ENCODE data around the gene RPL15.
A peak's percentile ranks its signal among the peaks of the same experiment; 100 is the strongest.
"Not testable (repeated sequence)": the region's sequence is repeated elsewhere in the genome, so short reads cannot be mapped to it uniquely, and the experiment has no call there.

Gene RPL15

DNA sequence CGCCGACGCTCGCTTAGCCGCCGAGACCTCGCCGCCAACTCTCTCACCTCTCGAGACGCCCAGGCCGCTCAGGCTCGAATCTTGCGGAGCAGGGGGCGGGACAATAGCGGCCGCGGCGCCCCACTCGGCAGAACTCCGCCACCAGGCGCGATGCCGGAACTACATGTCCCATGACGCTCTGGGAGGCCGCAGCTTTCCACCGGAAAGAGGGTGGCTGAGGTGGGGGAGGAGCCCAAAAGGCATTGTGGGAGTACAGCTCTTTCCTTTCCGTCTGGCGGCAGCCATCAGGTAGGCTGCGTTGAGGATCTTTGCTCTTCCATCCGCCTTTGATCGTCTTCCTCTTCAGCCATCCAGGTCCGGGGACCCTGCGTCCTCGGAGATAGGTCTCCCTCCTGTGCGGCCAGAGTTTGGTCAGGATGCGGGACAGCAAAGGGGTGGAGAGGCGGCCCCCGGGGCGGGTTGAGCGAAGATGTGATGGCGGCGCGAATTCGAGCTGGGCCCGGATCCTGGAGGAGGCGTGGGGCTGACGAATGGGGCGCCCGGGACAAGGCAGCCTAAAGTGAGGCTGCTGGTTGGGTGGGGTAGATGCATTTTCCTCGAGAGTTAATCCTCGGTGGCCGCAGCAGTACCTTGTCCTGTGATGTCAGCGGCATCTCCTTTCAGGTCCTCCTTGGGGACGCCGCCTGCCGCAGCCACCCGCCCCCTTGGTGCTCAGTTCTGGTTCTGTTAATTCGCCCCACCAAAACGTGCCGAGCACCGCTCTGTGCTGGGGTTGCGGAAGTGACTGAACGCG is at the start of gene RPL15, which contains the start of gene NKIRAS1:
TSS of gene RPL15 (plus strand) at position 247 of the 793 bp plus-strand sequence. CDS start 728 bp downstream, outside the sequence.
TSS of gene NKIRAS1 (minus strand) at position 105 of the 793 bp plus-strand sequence. CDS start 6,086 bp downstream, outside the sequence.
- Histone ChIP-seq H3K9me3 (ENCODE audit: control insufficient read depth in 2 of 2, low read length in 2 of 2) (no peaks in the 10 kb centered on the region), H3K27ac (ENCODE audit: low read depth in 2 of 2, low read length in 2 of 2) (peak within 1 kb of the TSS; percentile 89 to 96), H3K36me3 (ENCODE audit: control insufficient read depth in 2 of 2, insufficient read depth in 2 of 2, low read length in 2 of 2) (peaks cover 19 to 25% of the 10 kb centered on the region in 2 donors), H3K4me1 (ENCODE audit: control insufficient read depth in 2 of 2, insufficient read depth in 2 of 2, low read length in 2 of 2) (peaks cover 11 to 13% of the 10 kb centered on the region in 2 donors), H3K4me3 (ENCODE audit: low read length in 2 of 2) (peak within 1 kb of the TSS; percentile 90 to 96), H3K9ac (ENCODE audit: low read depth in 1 of 2, low read length in 2 of 2) (peak within 1 kb of the TSS; percentile 93 to 99), H3K27me3 (ENCODE audit: control insufficient read depth in 2 of 2, insufficient read depth in 2 of 2, low read length in 2 of 2) (no peaks in the 10 kb centered on the region)

DNA sequence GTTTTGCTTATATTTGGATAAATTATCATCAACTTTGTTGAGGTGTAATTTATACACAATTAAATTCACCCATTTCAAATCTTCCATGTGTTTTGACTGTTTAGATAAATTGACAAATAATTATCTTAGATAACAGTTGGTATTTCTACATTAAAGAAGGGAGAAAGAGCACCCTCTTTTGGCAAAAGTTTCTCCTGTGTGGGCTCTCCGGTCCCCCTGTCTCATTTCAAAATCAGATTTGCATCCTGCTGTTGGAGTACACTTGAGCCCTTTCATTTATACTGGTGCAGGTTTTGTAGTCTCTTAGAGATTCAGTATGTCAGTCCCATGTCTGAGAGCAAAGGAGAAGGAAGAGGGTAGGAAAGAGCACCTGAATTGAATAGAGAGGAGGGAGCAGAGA is 49.5 kb upstream of the RPL15 start:
- H3K27ac ChIP-seq (ENCODE audit: low read depth in 2 of 2, low read length in 2 of 2) = no peak overlapping the region
- peaks cover 10% of the 10 kb centered on the region in 2 donors for H3K4me1 ChIP-seq (ENCODE audit: control insufficient read depth in 2 of 2, insufficient read depth in 2 of 2, low read length in 2 of 2)
- no peak overlapping the region for H3K4me3 ChIP-seq (ENCODE audit: low read length in 2 of 2)
- H3K9me3 ChIP-seq (ENCODE audit: control insufficient read depth in 2 of 2, low read length in 2 of 2) = no peaks in the 10 kb centered on the region
- H3K27me3 ChIP-seq (ENCODE audit: control insufficient read depth in 2 of 2, insufficient read depth in 2 of 2, low read length in 2 of 2) = no peaks in the 10 kb centered on the region
- no peak overlapping the region for H3K9ac ChIP-seq (ENCODE audit: low read depth in 1 of 2, low read length in 2 of 2)
- peaks cover 0 to 2% of the 10 kb centered on the region in 2 donors for H3K36me3 ChIP-seq (ENCODE audit: control insufficient read depth in 2 of 2, insufficient read depth in 2 of 2, low read length in 2 of 2)

DNA sequence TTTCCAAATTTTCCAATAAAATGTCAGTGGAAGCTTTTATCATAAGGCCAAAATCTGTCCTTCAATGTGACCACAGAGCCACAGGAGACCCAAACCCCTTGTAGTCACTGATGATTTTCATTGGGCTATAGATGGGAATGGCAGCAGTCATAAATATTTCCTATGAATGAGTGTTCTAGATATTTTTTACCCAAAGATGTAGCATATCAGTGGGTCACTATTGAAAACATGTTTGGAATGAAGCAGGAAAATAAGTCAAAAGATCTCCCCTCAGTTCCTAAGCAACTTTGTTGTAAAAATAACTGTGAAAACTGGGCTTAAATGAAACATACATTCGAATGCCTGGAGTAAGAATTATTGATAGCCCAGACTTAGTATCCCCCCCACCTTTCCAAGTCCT is 49.1 kb upstream of the RPL15 start:
- Histone ChIP-seq H3K36me3 (ENCODE audit: control insufficient read depth in 2 of 2, insufficient read depth in 2 of 2, low read length in 2 of 2) (peaks cover 0 to 2% of the 10 kb centered on the region in 2 donors), H3K9me3 (ENCODE audit: control insufficient read depth in 2 of 2, low read length in 2 of 2) (no peaks in the 10 kb centered on the region), H3K4me1 (ENCODE audit: control insufficient read depth in 2 of 2, insufficient read depth in 2 of 2, low read length in 2 of 2) (peaks cover 10% of the 10 kb centered on the region in 2 donors), H3K27ac (ENCODE audit: low read depth in 2 of 2, low read length in 2 of 2) (no peak overlapping the region), H3K9ac (ENCODE audit: low read depth in 1 of 2, low read length in 2 of 2) (no peak overlapping the region), H3K4me3 (ENCODE audit: low read length in 2 of 2) (no peak overlapping the region), H3K27me3 (ENCODE audit: control insufficient read depth in 2 of 2, insufficient read depth in 2 of 2, low read length in 2 of 2) (no peaks in the 10 kb centered on the region)

DNA sequence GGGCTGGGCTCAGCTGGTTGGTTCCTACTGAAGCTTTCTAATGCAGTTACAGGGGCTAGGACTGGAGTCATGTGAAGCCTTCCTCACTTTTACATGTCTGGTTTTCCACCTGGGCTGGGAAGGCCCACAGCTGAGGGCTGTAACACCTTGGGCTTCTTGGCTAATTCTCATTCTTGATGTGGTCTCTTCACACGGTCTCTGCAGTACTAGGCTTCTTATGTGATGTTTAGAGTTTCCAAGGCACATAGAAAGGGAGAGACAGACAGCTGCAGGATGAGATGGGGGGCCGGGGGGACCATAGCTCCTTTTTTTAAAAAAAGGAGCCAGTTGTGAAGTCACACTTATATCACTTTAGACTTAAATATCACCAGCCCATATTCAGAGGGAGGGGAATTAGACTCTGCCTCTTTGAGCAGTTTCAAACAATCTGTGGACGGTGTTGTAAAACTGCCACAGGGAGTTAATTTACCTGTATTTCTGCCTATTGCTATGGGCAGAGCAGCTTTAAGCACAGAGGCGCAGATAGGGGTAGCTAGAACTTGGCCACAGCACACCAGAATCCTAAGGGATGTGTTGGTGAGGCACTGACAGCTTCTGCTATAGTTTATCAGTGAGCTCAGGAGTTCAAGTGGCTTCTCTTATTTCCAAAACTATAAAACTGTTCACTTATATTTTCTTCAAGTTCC is 46.8 kb upstream of the RPL15 start:
- Histone ChIP-seq H3K9me3 (ENCODE audit: control insufficient read depth in 2 of 2, low read length in 2 of 2) (no peaks in the 10 kb centered on the region), H3K27me3 (ENCODE audit: control insufficient read depth in 2 of 2, insufficient read depth in 2 of 2, low read length in 2 of 2) (no peaks in the 10 kb centered on the region), H3K9ac (ENCODE audit: low read depth in 1 of 2, low read length in 2 of 2) (no peak overlapping the region), H3K4me3 (ENCODE audit: low read length in 2 of 2) (no peak overlapping the region), H3K27ac (ENCODE audit: low read depth in 2 of 2, low read length in 2 of 2) (no peak overlapping the region), H3K4me1 (ENCODE audit: control insufficient read depth in 2 of 2, insufficient read depth in 2 of 2, low read length in 2 of 2) (peaks cover 10% of the 10 kb centered on the region in 2 donors), H3K36me3 (ENCODE audit: control insufficient read depth in 2 of 2, insufficient read depth in 2 of 2, low read length in 2 of 2) (peaks cover 0 to 2% of the 10 kb centered on the region in 2 donors)

DNA sequence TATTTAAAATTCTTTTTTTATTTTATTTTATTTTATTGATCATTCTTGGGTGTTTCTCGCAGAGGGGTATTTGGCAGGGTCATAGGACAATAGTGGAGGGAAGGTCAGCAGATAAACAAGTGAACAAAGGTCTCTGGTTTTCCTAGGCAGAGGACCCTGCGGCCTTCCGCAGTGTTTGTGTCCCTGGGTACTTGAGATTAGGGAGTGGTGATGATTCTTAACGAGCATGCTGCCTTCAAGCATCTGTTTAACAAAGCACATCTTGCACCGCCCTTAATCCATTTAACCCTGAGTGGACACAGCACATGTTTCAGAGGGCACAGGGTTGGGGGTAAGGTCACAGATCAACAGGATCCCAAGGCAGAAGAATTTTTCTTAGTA is 46.3 kb upstream of the RPL15 start:
- H3K4me3 ChIP-seq (ENCODE audit: low read length in 2 of 2); H3K27me3 ChIP-seq (ENCODE audit: control insufficient read depth in 2 of 2, insufficient read depth in 2 of 2, low read length in 2 of 2); H3K4me1 ChIP-seq (ENCODE audit: control insufficient read depth in 2 of 2, insufficient read depth in 2 of 2, low read length in 2 of 2); H3K9me3 ChIP-seq (ENCODE audit: control insufficient read depth in 2 of 2, low read length in 2 of 2); H3K36me3 ChIP-seq (ENCODE audit: control insufficient read depth in 2 of 2, insufficient read depth in 2 of 2, low read length in 2 of 2); H3K27ac ChIP-seq (ENCODE audit: low read depth in 2 of 2, low read length in 2 of 2); H3K9ac ChIP-seq (ENCODE audit: low read depth in 1 of 2, low read length in 2 of 2): not testable (repeated sequence)

DNA sequence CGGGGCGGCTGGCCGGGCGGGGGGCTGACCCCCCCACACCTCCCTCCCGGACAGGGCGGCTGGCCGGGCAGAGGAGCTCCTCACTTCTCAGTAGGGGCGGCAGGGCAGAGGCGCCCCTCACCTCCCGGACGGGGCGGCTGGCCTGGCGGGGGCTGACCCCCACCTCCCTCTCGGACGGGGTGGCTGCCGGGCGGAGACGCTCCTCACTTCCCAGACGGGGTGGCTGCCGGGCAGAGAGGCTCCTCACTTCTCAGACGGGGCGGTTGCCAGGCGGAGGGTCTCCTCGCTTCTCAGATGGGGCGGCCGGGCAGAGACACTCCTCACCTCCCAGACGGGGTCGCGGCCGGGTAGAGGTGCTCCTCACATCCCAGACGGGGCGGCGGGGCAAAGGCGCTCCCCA is 45.6 kb upstream of the RPL15 start:
- not testable (repeated sequence) for H3K36me3 ChIP-seq (ENCODE audit: control insufficient read depth in 2 of 2, insufficient read depth in 2 of 2, low read length in 2 of 2); H3K27ac ChIP-seq (ENCODE audit: low read depth in 2 of 2, low read length in 2 of 2); H3K4me3 ChIP-seq (ENCODE audit: low read length in 2 of 2); H3K27me3 ChIP-seq (ENCODE audit: control insufficient read depth in 2 of 2, insufficient read depth in 2 of 2, low read length in 2 of 2); H3K9me3 ChIP-seq (ENCODE audit: control insufficient read depth in 2 of 2, low read length in 2 of 2); H3K9ac ChIP-seq (ENCODE audit: low read depth in 1 of 2, low read length in 2 of 2); H3K4me1 ChIP-seq (ENCODE audit: control insufficient read depth in 2 of 2, insufficient read depth in 2 of 2, low read length in 2 of 2)

DNA sequence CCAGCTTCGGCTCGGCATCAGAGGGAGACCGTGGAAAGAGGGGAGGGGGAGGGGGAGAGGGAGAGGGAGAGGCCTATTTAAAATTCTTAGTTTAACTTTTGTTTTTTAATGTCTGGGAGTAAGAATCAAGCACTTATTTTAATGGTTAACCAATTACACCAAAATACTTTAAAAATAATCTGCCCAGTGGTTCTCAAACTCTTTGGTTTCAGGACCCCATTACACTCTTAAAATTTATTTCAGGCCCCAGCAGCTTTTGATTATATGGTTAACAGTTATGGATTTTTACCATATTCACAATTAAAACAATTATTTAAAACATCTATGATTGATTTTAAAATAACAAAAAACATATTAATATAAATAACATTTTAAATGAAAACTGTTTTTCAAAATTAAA is 44.6 kb upstream of the RPL15 start:
- Histone ChIP-seq H3K4me3 (ENCODE audit: low read length in 2 of 2) (no peak overlapping the region), H3K4me1 (ENCODE audit: control insufficient read depth in 2 of 2, insufficient read depth in 2 of 2, low read length in 2 of 2) (no peaks in the 10 kb centered on the region), H3K27ac (ENCODE audit: low read depth in 2 of 2, low read length in 2 of 2) (no peak overlapping the region), H3K36me3 (ENCODE audit: control insufficient read depth in 2 of 2, insufficient read depth in 2 of 2, low read length in 2 of 2) (no peaks in the 10 kb centered on the region), H3K9me3 (ENCODE audit: control insufficient read depth in 2 of 2, low read length in 2 of 2) (no peaks in the 10 kb centered on the region), H3K9ac (ENCODE audit: low read depth in 1 of 2, low read length in 2 of 2) (no peak overlapping the region), H3K27me3 (ENCODE audit: control insufficient read depth in 2 of 2, insufficient read depth in 2 of 2, low read length in 2 of 2) (no peaks in the 10 kb centered on the region)

DNA sequence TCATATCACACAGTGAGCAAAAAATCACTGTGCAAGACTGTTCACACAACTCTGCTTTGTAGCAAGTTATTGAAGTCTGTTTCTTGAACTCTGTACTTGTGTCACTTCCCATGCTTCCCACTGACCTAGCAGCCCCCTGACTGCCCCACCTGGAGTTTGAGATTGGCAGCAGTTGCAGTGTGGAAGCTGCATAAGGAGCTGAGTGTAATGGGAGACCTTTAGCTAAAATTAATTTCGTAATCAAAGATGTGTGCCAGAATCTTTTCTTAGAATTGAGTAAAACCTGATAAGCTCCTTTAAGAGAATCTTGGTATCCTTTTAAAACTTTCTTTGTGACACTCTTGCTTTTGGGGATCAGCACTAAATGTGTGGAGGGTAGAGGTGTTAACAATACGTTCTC is 43.0 kb upstream of the RPL15 start:
- Histone ChIP-seq H3K36me3 (ENCODE audit: control insufficient read depth in 2 of 2, insufficient read depth in 2 of 2, low read length in 2 of 2) (peaks cover 0 to 3% of the 10 kb centered on the region in 2 donors), H3K9me3 (ENCODE audit: control insufficient read depth in 2 of 2, low read length in 2 of 2) (no peaks in the 10 kb centered on the region), H3K27me3 (ENCODE audit: control insufficient read depth in 2 of 2, insufficient read depth in 2 of 2, low read length in 2 of 2) (no peaks in the 10 kb centered on the region), H3K4me1 (ENCODE audit: control insufficient read depth in 2 of 2, insufficient read depth in 2 of 2, low read length in 2 of 2) (no peaks in the 10 kb centered on the region), H3K4me3 (ENCODE audit: low read length in 2 of 2) (no peak overlapping the region), H3K27ac (ENCODE audit: low read depth in 2 of 2, low read length in 2 of 2) (no peak overlapping the region), H3K9ac (ENCODE audit: low read depth in 1 of 2, low read length in 2 of 2) (no peak overlapping the region)

DNA sequence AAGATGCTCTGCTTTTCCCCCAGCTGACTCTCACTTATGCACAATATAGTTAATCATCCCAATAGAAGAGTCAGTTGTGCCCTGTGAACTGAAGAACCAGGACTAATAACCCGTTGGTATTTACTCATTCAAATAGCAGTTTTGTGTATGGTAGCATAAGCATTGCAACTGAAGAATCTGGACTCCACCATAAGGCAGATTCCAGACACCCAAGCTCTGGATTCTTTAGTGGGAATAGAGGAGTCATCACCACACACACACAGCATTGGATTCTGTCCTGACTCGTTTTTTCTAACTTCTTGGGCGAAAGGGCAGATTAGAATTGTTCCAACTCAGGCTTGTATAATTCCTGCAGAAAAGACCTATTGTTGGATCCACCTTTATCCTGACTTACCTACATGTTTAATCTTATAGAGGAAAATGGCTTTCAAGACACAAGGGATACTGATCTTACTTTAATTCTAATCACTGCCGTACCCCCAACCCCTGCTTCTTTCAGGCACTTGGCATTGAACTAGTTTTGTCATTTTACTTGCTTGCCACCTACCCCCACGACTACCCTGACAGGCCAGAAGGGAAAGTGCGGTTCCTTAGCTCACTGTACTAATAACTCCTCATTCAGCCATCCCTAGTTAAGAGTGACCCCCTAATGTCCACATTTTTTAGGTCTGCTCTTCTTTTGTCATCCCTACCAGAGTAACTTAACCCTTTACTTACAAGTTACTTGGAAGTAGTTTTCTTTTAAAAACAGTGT is 42.4 kb upstream of the RPL15 start:
- Histone ChIP-seq H3K9ac (ENCODE audit: low read depth in 1 of 2, low read length in 2 of 2) (no peak overlapping the region), H3K4me3 (ENCODE audit: low read length in 2 of 2) (no peak overlapping the region), H3K36me3 (ENCODE audit: control insufficient read depth in 2 of 2, insufficient read depth in 2 of 2, low read length in 2 of 2) (peaks cover 0 to 3% of the 10 kb centered on the region in 2 donors), H3K4me1 (ENCODE audit: control insufficient read depth in 2 of 2, insufficient read depth in 2 of 2, low read length in 2 of 2) (no peaks in the 10 kb centered on the region), H3K27me3 (ENCODE audit: control insufficient read depth in 2 of 2, insufficient read depth in 2 of 2, low read length in 2 of 2) (no peaks in the 10 kb centered on the region), H3K27ac (ENCODE audit: low read depth in 2 of 2, low read length in 2 of 2) (no peak overlapping the region), H3K9me3 (ENCODE audit: control insufficient read depth in 2 of 2, low read length in 2 of 2) (no peaks in the 10 kb centered on the region)
